GM23248 (cell line): Measurements from ENCODE around the gene NKAIN4. TPM values are rescaled to one million over a fixed set of nuclear protein-coding genes. Genes with fewer than 3 reads are reported as not detected.
"Not testable (repeated sequence)": the region's sequence is repeated elsewhere in the genome, so short reads cannot be mapped to it uniquely, and the experiment has no call there.

Source experiments
- DNase-seq: peaks from one replicate; pipeline ENCODE4 v3.0.0-alpha.2; 2015
- H2AFZ ChIP-seq: fragments of 200-600 bp; sonication (generic); 2 replicates; pipeline ENCODE4 v1.6.1; 2016; ENCODE audit warnings: antibody characterized with exemption
- H3F3A ChIP-seq: fragments of 200-600 bp; sonication (generic); 2 replicates; pipeline ENCODE4 v1.6.1; 2016; ENCODE audit warnings: mild to moderate bottlenecking, antibody characterized with exemption, mixed run types; ENCODE audit not compliant: insufficient read depth
- H3K27ac ChIP-seq: fragments of 200-600 bp; sonication (generic); 2 replicates; pipeline ENCODE4 v1.5.1; 2016; ENCODE audit warnings: mild to moderate bottlenecking
- H3K27me3 ChIP-seq: fragments of 200-600 bp; sonication (generic); replicated peaks from 2 replicates; pipeline ENCODE4 v1.6.1; 2016; ENCODE audit warnings: mild to moderate bottlenecking; ENCODE audit not compliant: insufficient read depth
- H3K36me3 ChIP-seq: fragments of 200-600 bp; sonication (generic); 2 replicates; pipeline ENCODE4 v1.6.1; 2016; ENCODE audit warnings: low read depth, mild to moderate bottlenecking
- H3K4me1 ChIP-seq: fragments of 200-600 bp; sonication (generic); 2 replicates; pipeline ENCODE4 v1.6.1; 2016; ENCODE audit warnings: mild to moderate bottlenecking; ENCODE audit not compliant: insufficient read depth
- H3K4me2 ChIP-seq: fragments of 200-600 bp; sonication (generic); one replicate; pipeline ENCODE4 v1.6.1; 2016; ENCODE audit warnings: mild to moderate bottlenecking; ENCODE audit not compliant: unreplicated experiment
- H3K4me3 ChIP-seq: fragments of 200-600 bp; sonication (generic); 2 replicates; pipeline ENCODE4 v1.5.1; 2016; ENCODE audit warnings: mild to moderate bottlenecking
- H3K79me2 ChIP-seq: fragments of 200-600 bp; sonication (generic); 2 replicates; pipeline ENCODE4 v1.6.1; 2016; ENCODE audit warnings: mild to moderate bottlenecking; ENCODE audit not compliant: insufficient read depth
- H3K9ac ChIP-seq: fragments of 200-600 bp; sonication (generic); 2 replicates; pipeline ENCODE4 v1.6.1; 2016; ENCODE audit warnings: mild to moderate bottlenecking
- H3K9me2 ChIP-seq: fragments of 200-600 bp; sonication (generic); 2 replicates; pipeline ENCODE4 v1.6.1; 2016; ENCODE audit warnings: mixed run types, mild to moderate bottlenecking, moderate library complexity; ENCODE audit not compliant: insufficient read depth
- H3K9me3 ChIP-seq: fragments of 200-600 bp; sonication (generic); one replicate; pipeline ENCODE4 v1.6.1; 2017; ENCODE audit warnings: low read depth
- H4K20me1 ChIP-seq: fragments of 200-600 bp; sonication (generic); 2 replicates; pipeline ENCODE4 v1.6.0; 2016; ENCODE audit not compliant: insufficient read depth
- EZH2 ChIP-seq: fragments of 200-600 bp; sonication (generic); IDR thresholded peaks from 2 replicates; pipeline ENCODE4 v1.6.1; 2018; ENCODE audit warnings: antibody characterized with exemption, mild to moderate bottlenecking; ENCODE audit not compliant: insufficient read depth, poor library complexity, severe bottlenecking
- EZH2phosphoT487 ChIP-seq: fragments of 200-600 bp; sonication (generic); IDR thresholded peaks from 2 replicates; pipeline ENCODE4 v1.6.1; 2018; ENCODE audit warnings: antibody characterized with exemption, moderate library complexity, mild to moderate bottlenecking, low read depth; ENCODE audit not compliant: insufficient read depth
- WGBS, 2 experiments: methylation state at CpG; one replicate each; pipeline ENCODE4 v1.1.6; 2015 to 2017; ENCODE audit warnings: low lambda C conversion rate in 2 of 2, low coverage in 1 of 2; ENCODE audit errors: missing lambda C conversion rate in 2 of 2; 5-methylcytosine and 5-hydroxymethylcytosine counted together
- in situ Hi-C: fragments of 300-500 bp; cut with MboI; formaldehyde crosslinking; loops from 2 replicates; pipeline ENCODE4 v1.15.0; 2020
- polyA plus RNA-seq: library from polyadenylated mRNA; unstranded; fragments of >200 nt; fragmentation: Nextera tagmentation; extraction: Ambion mirVana; gene quantifications from 2 replicates; pipeline ENCODE4 v1.2.1, GENCODE V29; 2016
- total RNA-seq: library from RNA; depleted of rRNA; stranded (reverse); fragments of >200 nt; shearing (Covaris generic); gene quantifications from 2 replicates; pipeline ENCODE4 v1.2.3, GENCODE V29; 2014

NKAIN4 gene
- total and polyA plus RNA-seq, 2 experiments from 2014 or later, result not detected

DNA sequence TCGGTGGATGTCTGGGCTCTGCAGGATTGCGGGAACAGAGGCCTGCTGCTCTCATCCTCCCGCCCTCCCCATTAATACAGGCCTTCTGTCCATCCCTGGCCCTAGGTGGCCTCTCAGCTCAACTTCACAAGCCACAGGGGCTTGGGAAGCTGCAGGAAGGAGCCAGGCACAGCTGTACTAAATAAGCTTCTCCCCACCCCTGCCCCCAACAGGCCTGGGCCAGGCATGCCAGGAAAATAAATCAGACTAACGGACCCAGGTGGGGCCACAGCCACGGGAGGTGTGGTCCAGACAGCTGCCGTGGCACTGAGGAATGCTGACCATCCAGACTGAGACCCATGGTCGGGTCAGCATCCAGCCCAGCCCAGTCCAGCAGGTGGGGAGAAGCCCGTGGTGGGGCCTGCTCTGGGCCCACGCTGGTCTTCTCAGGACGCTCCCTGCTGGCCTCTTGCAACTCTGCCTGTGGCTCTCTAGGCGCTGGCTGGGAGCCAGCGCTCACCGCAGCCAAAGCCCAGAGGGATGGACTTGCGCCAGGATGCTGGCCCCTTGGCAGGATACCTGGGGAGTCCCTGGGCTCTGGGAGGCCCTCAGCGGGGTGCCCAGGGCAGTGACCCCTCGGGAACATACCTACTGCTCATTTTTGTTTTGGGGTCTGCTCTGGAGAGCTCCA lies 29.7 kb downstream of the NKAIN4 start:
- H3F3A ChIP-seq, result no peaks in the 10 kb centered on the region
- in situ Hi-C loops, result no loop called here
- H3K4me2 ChIP-seq, result no peak overlapping the region
- H3K27me3 ChIP-seq, result peaks cover 9% of the 10 kb centered on the region; the same call in 1 of the 2 replicates
- TF ChIP-seq EZH2 (no peak), EZH2phosphoT487 (no peak)
- H3K9me3 ChIP-seq, result no peaks in the 10 kb centered on the region
- no peaks in the 10 kb centered on the region for H3K79me2 ChIP-seq
- H3K36me3 ChIP-seq, result no peaks in the 10 kb centered on the region
- no peak overlapping the region for H2AFZ ChIP-seq
- no peaks in the 10 kb centered on the region for H3K4me1 ChIP-seq
- H3K27ac ChIP-seq, result no peak overlapping the region
- peak; percentile 42 for DNase-seq
- H3K4me3 ChIP-seq, result no peak overlapping the region
- H4K20me1 ChIP-seq, result no peaks in the 10 kb centered on the region
- no peak overlapping the region for H3K9ac ChIP-seq
- WGBS, 2 experiments, result 34 to 42% methylated on average over 16 of the region's 16 CpGs
- H3K9me2 ChIP-seq, result no peaks in the 10 kb centered on the region

DNA sequence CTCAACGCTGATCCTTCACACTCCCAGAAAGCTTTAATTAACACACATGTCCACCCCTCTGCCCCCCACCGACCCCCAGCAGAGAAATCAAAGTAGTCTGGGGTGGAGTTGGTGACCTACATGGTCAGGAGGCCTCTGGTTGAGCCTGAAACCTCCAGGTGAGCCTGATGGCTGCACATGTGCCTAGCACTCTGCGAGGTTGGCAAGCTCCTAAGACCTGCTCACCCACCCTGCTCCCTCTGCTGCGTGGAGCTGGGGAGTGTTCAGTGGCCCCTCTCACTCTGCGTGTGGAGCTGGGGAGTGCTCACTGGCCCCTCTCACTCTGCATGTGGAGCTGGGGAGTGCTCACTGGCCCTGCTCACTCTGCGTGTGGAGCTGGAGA lies 30.4 kb downstream of the NKAIN4 start:
- peaks cover 9% of the 10 kb centered on the region; the same call in 1 of the 2 replicates for H3K27me3 ChIP-seq
- in situ Hi-C loops, result no loop called here
- WGBS, 2 experiments, result 44 to 48% methylated on average over 6 of the region's 6 CpGs
- H3K4me1 ChIP-seq, result no peaks in the 10 kb centered on the region
- H4K20me1 ChIP-seq, result no peaks in the 10 kb centered on the region
- no peak for DNase-seq
- no peaks in the 10 kb centered on the region for H3K79me2 ChIP-seq
- H2AFZ ChIP-seq, result no peak overlapping the region
- no peaks in the 10 kb centered on the region for H3F3A ChIP-seq
- H3K4me3 ChIP-seq, result no peak overlapping the region
- no peak overlapping the region for H3K27ac ChIP-seq
- H3K9ac ChIP-seq, result no peak overlapping the region
- no peaks in the 10 kb centered on the region for H3K36me3 ChIP-seq
- no peak overlapping the region for H3K4me2 ChIP-seq
- no peaks in the 10 kb centered on the region for H3K9me2 ChIP-seq
- TF ChIP-seq EZH2phosphoT487 (no peak), EZH2 (no peak)
- H3K9me3 ChIP-seq, result no peaks in the 10 kb centered on the region

DNA sequence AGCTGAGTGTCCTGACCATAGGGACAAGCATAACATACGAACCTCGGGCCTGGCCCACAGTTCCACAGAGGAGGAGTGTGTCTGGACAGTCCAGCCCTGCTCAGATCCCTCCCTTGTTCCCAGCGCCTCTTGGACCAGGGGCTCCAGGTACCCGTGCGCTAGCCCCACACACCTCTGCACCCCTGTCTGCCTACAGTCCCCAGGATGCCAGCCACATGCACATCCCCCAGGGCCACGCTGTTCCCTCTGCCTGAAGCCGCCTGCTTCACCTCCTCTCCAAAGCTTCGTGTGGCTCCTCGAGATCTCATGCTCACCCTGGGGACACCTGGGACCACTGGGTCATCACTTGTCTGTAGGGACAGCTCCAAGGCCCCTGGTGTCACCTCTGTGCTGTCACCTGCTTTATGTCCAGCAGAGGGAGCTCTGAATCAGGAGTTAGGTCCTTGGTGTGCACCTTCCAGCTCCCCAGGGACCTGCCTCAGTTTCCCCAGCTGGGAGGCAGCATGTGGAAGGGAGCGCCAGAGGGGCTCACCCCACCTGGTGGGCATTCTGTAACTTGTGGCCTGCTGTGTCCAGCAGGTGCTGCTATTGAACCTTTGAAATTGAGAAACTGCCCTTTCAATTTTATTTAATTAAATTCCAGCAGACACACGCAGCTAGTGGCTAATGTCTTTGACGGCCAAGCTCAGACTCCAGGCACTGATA lies 31.0 kb downstream of the NKAIN4 start:
- Histone ChIP-seq H3K79me2 (no peaks in the 10 kb centered on the region), H3F3A (no peaks in the 10 kb centered on the region), H2AFZ (no peak overlapping the region), H3K27me3 (peaks cover 9% of the 10 kb centered on the region; the same call in 1 of the 2 replicates), H3K4me1 (no peaks in the 10 kb centered on the region), H3K4me2 (no peak overlapping the region), H3K4me3 (no peak overlapping the region), H3K9ac (no peak overlapping the region), H4K20me1 (no peaks in the 10 kb centered on the region), H3K36me3 (no peaks in the 10 kb centered on the region), H3K9me2 (no peaks in the 10 kb centered on the region), H3K9me3 (no peaks in the 10 kb centered on the region), H3K27ac (no peak overlapping the region)
- whole genome bisulfite sequencing, 2 experiments, result 20 to 23% methylated on average over 12 of the region's 12 CpGs
- in situ Hi-C loops, result no loop called here
- no peak for TF ChIP-seq EZH2phosphoT487
- no peak for TF ChIP-seq EZH2
- peak; percentile 51 for DNase-seq

DNA sequence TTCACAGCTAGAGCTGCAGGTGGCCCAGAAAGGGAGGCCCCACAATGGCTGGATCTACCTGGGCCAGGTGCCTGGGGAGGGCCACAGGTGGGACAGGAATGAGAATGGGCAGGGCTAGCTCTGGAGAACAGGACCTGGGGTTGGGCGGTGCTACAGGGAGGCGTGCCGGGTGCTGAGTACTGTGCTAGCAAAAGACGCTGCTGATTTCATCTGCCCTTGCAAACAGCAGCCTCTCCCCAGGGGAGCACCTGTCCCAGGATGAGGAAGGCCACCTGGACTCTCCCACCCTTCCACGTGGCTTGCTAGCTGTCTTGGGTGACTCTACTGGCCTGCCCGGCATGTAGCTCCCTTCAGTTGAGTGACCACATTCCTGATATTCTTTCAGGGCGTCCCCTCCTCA lies 31.7 kb downstream of the NKAIN4 start:
- Histone ChIP-seq H3K27me3 (peaks cover 9% of the 10 kb centered on the region; the same call in 1 of the 2 replicates), H3K79me2 (no peaks in the 10 kb centered on the region), H3K9ac (no peak overlapping the region), H3K4me2 (no peak overlapping the region), H3F3A (no peaks in the 10 kb centered on the region), H3K4me1 (no peaks in the 10 kb centered on the region), H2AFZ (no peak overlapping the region), H3K27ac (no peak overlapping the region), H3K36me3 (no peaks in the 10 kb centered on the region), H3K9me3 (no peaks in the 10 kb centered on the region), H3K4me3 (no peak overlapping the region), H4K20me1 (no peaks in the 10 kb centered on the region), H3K9me2 (no peaks in the 10 kb centered on the region)
- TF ChIP-seq EZH2phosphoT487 (no peak), EZH2 (no peak)
- DNase-seq, result no peak
- in situ Hi-C loops, result no loop called here
- WGBS, 2 experiments, result 32 to 42% methylated on average over 6 to 7 of the region's 7 CpGs

DNA sequence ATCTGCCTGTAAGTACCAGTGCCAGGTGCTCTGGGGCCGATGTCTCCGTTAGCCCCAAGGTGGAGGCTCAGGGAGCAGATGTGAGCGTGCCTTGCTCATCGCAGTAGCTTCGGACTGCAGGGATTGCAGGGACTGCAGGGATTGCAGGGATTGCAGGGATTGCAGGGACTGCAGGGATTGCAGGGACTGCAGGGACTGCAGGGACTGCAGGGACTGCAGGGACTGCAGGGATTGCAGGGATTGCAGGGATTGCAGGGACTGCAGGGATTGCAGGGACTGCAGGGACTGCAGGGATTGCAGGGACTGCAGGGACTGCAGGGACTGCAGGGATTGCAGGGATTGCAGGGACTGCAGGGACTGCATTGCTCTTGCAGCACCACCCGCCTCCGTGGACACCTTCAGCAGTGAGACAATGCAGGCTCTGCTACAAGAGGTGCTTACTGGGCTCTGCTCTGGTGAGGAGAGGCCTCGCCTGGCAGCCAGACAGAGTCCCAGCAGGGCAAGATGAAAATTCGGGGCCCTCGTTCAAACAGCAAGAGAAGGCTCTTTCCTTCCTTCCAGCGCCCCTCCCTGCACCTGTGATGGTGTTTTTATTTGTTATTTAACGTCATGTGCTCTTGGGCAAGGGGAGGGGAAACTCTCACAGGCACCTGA lies 32.7 kb downstream of the NKAIN4 start:
- not testable (repeated sequence) for DNase-seq, H4K20me1 ChIP-seq
- WGBS, 2 experiments, result 44 to 49% methylated on average over 12 of the region's 12 CpGs

More for the DNA sequence above, 32.7 kb downstream of the NKAIN4 start:
- H3K9ac ChIP-seq, H2AFZ ChIP-seq, H3K36me3 ChIP-seq, H3K9me3 ChIP-seq, H3K27me3 ChIP-seq, H3K4me2 ChIP-seq, H3K79me2 ChIP-seq, H3K27ac ChIP-seq, H3K4me3 ChIP-seq, in situ Hi-C loops, H3F3A ChIP-seq, H3K4me1 ChIP-seq, H3K9me2 ChIP-seq: not testable (repeated sequence)
